Activated CD8-positive, alpha-beta memory T cell treated with anti-CD3 and anti-CD28 coated beads for 36 hours (primary cell): Measurements from ENCODE around the gene SOS2. TPM values are rescaled to one million over a fixed set of nuclear protein-coding genes. Genes with fewer than 3 reads are reported as not detected.
"Not testable (repeated sequence)": the region's sequence is repeated elsewhere in the genome, so short reads cannot be mapped to it uniquely, and the experiment has no call there.

ENCODE experiments used
- CTCF ChIA-PET: fragments of 350-600 bp; sonication (Branson Sonifier 250); formaldehyde crosslinking; loops from one replicate; lab custom pipeline; 2021; ENCODE audit warnings: antibody characterized with exemption; lab: Charles Lee
- POLR2A ChIA-PET: fragments of 350-600 bp; sonication (Branson Sonifier 250); formaldehyde crosslinking; loops from one replicate; lab custom pipeline; 2021; ENCODE audit warnings: antibody characterized with exemption; lab: Charles Lee
- total RNA-seq, 2 experiments: library from RNA; stranded (reverse); gene quantifications; one replicate each; pipeline ENCODE4 v1.2.3, GENCODE V29; 2021

SOS2 gene
- total RNA-seq, 2 experiments from 2014 or later: 13.4 to 14.6 TPM

GRCh38 chr14:50073663-50074062, 157.7 kb downstream of the SOS2 start:
- POLR2A ChIA-PET, CTCF ChIA-PET: not testable (repeated sequence)

GRCh38 chr14:50072395-50072794, 159.0 kb downstream of the SOS2 start:
- CTCF ChIA-PET: no interaction called here

DNA sequence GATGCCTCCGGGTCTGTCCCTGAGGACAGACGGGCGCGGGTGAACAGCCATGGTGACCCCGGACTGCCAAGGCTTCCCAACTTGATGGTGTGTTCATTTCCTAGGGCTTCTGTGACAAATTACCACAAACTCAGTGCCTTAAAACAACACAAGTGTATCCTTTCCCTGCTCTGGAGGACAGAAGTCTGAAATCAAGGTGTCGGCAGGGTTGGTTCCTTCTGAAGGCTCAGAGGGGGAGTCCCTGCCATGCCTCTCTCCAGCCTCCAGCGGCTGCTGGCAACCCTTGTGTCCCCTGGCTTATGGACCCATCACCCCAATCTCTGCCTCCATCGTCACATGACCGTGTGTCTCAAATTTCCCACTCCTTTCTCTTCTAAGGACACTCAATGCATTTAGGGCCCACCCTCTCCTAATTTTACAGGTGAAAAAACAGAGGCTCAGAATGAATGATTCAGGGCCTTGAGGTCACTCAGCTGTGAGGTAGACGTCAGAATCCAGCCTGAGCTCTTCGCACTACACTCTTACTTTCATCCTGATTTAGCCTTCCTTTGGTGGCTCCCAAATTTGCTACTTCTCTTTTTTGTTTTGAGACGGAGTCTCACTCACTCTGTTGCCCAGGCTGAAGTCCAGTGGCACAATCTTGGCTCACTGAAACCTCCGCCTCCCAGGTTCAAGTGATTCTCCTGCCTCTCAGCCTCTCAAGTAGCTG, 160.4 kb downstream of the SOS2 start:
- ChIA-PET POLR2A (interaction anchor here (1.2 kb wide), 1 partner anchor 11 kb away, joined by 13 read pairs; no protein-coding TSS in a partner anchor), CTCF (interaction anchor here (0.9 to 1.2 kb wide), 2 partner anchors 32 to 208 kb away, joined by 3 read pairs; no protein-coding TSS in a partner anchor)

More at GRCh38 chr14:50072395-50072794, 159.0 kb downstream of the SOS2 start:
- POLR2A ChIA-PET: no interaction called here

DNA sequence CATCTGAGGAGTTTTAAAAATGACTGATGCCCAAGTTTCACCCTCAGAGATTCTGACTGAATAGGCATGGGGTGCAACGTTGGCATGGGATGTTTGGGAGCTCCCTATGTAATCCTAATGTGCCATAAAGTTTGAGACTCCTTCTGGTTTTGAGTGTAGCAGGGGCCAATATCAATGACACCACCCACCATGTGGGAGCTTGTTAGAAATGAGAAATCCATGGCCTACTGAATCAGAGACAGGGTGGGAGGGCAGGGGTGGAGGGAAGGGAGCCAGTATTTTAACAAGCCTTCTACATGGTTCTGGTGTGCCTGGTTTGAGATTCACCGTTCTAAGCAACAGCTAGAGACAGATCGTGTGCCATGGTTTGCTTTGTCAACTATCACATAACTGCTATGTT, 161.1 kb downstream of the SOS2 start:
- POLR2A ChIA-PET: interaction anchor here (0.5 to 1.2 kb wide), 4 partner anchors 12 to 71 kb away, joined by 3 to 13 read pairs (median 3); no protein-coding TSS in a partner anchor
- CTCF ChIA-PET: interaction anchor here (0.9 to 4.1 kb wide), 3 partner anchors 12 to 208 kb away, joined by 3 to 21 read pairs (median 3); no protein-coding TSS in a partner anchor

DNA sequence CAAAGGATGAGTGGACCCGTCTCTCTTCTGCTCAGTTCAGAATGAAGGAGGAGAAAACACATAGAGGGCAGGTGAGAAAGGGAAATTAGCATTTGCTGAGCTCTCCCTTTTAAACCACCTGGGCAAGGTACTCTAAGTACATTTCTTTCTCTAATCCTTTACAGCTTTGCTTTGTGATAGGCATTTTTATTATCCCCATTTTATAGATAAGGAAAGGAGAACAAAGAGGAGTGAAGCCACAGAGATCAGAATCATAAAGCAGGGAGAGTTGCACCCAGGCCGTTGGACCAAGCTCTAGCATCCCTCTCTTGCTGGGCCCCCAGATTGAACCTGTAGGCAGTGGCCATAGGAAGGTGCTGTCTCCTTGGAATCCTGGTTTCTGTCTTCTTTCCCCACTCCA, 162.1 kb downstream of the SOS2 start:
- ChIA-PET CTCF (interaction anchor here (4.1 kb wide), 1 partner anchor 13 kb away, joined by 21 read pairs; no protein-coding TSS in a partner anchor), POLR2A (no interaction called here)

DNA sequence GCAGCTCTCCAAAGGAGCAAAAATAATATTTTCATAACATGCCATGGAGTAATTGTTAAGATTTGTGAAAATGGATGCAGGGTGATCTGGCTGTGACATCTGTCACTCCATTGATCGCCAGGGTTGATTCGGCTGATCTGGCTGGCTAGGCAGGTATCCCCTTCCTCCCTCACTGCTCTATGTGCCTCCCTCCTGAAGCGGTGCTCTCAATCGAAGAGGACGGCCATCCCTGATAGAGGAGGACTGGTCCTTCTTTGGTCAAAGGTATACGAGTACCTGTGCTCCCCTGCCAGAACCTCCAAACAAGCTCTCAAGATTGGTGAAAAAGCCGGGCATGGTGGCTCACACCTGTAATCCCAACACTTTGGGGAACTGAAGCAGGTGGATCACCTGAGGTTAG, 162.9 kb downstream of the SOS2 start:
- ChIA-PET CTCF (interaction anchor here (0.7 to 4.1 kb wide), 4 partner anchors 13 to 207 kb away, joined by 3 to 21 read pairs (median 6); no protein-coding TSS in a partner anchor), POLR2A (interaction anchor here (0.9 to 1.4 kb wide), 2 partner anchors 14 to 67 kb away, joined by 3 to 7 read pairs; no protein-coding TSS in a partner anchor)

DNA sequence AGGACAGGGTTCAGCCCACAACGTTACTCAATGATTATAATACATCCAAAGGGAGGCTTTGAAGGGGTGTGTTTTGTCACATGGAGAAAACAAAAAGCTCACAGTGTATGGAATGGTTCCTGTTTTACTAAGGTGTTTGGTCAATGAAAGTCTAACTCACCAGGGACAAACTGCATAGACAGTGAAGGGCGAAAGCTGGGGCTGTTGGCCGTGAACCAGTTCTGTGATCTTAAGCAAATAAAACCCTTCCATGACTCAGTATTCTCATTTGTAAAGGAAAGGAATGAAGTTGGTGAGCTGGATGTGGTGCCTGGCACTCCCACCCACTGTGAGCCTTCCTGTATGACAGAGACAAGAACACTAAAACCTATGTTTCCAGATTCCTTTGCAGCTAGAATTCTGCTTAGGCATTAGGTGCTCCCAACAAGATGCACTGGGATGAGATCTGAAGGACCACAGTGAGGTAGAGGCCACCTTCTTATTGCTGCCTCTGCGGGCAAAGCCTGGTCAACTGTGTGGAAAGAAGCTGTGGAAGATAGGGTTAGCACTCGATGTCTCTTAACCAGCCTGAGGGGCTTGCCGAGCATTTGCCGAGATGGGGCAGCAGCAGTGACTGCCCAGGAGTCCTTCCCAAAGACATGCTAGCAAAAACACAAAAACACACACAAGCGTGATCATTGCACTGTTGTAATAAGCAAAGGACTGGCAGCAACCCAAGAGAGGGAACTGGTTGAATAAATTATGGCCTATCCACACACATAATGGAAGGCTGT, 163.5 kb downstream of the SOS2 start:
- ChIA-PET POLR2A (interaction anchor here (0.9 to 1.4 kb wide), 2 partner anchors 15 to 67 kb away, joined by 3 to 7 read pairs; no protein-coding TSS in a partner anchor), CTCF (interaction anchor here (0.7 to 4.1 kb wide), 4 partner anchors 14 to 206 kb away, joined by 3 to 21 read pairs (median 6); no protein-coding TSS in a partner anchor)

Other genes starting within 250 kb of the SOS2 start
- 10 to 100 TPM; 14.7 to 15.8 TPM for gene VCPKMT, start 115.0 kb downstream of the SOS2 start, total RNA-seq
- gene L2HGDH, start 80.7 kb upstream of the SOS2 start, total RNA-seq: 10 to 100 TPM; 20.9 to 21.0 TPM
- gene DMAC2L, start 80.7 kb upstream of the SOS2 start, total RNA-seq: 10 to 100 TPM; 13.9 to 16.8 TPM
- gene CDKL1, start 165.3 kb upstream of the SOS2 start, total RNA-seq: 1 to 10 TPM; 4.4 to 5.5 TPM